Measurements from ENCODE around the gene SLC35D3.
"Not testable (repeated sequence)": the region's sequence is repeated elsewhere in the genome, so short reads cannot be mapped to it uniquely, and the experiment has no call there.

SLC35D3 gene, protein sequence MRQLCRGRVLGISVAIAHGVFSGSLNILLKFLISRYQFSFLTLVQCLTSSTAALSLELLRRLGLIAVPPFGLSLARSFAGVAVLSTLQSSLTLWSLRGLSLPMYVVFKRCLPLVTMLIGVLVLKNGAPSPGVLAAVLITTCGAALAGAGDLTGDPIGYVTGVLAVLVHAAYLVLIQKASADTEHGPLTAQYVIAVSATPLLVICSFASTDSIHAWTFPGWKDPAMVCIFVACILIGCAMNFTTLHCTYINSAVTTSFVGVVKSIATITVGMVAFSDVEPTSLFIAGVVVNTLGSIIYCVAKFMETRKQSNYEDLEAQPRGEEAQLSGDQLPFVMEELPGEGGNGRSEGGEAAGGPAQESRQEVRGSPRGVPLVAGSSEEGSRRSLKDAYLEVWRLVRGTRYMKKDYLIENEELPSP

DNA sequence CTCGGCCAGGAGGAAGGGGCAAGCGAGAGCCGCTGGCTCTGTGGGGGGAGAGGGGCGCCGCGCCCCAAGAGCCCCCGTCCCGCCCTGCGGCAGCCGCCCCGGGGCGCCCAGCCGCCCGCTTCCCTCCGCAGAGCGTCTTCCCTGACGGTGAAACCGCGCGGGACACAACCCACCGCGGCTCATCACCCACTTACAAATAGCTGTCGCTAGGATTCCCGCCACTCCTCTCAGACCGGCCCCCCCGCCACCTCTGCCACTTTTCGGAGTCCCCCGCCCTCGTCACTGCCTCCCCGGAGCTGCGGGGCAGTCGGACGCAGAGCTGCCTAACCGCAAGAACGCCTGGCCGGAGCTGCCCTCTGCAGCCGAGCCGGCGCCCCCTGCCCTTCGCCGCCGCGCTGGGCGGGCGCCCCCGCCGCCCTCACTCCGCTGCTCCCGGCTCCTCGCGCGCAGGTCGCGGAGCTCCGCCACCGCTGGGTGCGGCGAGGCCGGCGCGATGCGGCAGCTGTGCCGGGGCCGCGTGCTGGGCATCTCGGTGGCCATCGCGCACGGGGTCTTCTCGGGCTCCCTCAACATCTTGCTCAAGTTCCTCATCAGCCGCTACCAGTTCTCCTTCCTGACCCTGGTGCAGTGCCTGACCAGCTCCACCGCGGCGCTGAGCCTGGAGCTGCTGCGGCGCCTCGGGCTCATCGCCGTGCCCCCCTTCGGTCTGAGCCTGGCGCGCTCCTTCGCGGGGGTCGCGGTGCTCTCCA, at the start of gene SLC35D3:
SLC35D3 (plus strand) TSS at position 366 of the 749 bp plus-strand sequence; CDS start at position 494, 128 bp downstream.
- peak; percentile 11 for DNase-seq (ENCODE audit: low spot score)

DNA sequence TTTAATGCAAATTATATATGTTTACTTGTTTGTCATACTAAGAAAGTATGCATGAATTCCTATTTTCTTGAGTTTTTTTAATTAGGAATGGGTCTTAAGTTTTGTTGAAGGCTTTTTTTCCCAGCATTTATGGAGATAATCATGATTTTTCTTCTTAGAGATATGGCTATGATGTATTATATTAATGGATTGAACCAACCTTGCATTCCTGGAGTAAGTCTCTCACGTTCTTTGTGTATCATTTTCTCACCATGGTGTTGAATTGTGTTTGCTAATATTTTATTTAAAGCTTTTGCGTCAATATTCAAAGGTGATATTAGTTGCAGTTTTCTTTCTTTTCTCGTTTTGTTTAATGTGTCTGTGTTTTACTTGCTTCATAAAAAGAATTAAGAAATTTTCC, 48.4 kb upstream of the SLC35D3 start:
- no peak for DNase-seq (ENCODE audit: low spot score)

DNA sequence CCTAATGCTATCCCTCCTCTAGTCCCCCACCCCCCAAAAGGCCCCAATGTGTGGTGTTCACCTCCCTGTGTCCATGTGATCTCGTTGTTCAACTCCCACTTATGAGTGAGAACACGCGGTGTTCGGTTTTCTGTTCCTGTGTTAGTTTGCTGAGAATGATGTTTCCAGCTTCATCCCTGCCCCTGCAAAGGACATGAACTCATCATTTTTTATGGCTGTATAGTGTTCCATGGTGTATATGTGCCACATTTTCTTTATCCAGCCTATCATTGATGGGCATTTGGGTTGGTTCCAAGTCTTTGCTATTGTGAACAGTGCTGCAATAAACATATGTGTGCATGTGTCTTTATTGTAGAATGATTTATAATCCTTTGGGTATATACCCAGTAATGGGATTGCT, 45.6 kb upstream of the SLC35D3 start:
- DNase-seq (ENCODE audit: low spot score), result not testable (repeated sequence)

DNA sequence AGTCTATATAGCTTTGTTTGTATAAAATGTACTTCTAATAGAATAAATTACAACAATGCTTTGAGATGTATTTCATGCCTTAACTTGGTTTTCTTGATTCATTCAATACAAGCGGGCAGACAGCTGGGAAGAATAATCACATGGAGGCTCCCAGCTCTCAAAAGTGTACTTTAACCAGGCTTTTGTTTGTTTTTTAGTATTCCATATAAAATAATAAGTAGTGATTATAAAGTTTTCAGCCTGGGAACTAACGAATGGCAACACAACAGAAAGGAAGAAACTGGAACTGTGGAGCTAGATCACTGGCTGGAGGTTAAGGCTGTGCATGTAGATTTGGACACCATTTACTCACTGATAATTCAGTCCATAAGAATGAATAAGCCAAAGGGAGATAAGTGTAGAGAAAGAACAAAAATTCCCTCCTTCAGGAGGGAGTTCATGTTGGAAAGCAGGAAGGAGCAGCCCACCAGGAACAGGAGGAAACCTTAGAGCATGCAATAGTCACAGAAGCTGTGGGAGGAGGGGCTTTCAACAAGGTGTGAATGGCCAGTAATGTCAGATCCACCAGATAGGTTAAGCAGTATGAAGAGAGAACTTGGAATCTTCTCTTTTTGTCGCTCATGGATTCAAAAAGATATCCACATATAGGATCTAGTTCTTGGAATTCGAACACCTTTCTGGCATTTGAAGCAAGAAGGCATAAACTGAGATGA, 41.2 kb upstream of the SLC35D3 start:
- DNase-seq (ENCODE audit: low spot score), result no peak

DNA sequence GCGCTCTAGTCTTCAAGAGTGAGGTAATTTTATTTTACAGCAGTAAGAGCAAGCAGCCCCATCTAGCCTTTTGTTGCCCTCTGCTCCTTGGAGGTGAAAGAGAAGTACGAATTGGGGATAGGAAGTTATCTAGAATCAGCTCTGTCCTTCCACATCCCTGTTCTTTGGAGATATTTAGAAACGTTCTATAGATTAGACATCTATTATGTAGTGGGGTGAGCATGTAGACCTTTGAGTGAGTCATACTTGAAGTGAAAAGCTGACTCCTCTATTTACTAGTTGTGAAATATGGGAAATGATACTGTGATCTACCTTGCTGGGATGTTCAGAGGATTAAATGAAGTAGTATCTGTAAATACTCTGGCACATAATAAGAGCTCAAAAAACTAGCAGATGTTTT, 36.0 kb upstream of the SLC35D3 start:
- no peak for DNase-seq (ENCODE audit: low spot score)

DNA sequence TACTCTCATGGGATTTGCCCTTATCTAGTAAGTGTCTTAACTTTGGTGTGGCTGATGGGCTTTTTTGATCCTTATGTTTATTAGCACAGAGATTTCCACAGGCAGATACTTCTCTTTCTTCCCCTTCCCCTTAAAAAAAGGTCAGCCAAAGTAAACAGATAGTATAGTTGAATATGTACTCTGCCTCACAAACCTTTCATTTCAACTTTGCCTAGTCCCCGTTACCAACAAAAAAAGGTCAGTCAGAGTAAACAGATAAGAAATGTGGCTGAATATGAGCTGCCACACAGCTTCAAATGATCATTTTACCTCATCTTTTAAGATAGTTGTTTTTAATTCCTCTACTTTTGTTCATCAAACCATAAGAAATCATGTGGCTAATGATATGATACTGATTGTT, 34.1 kb upstream of the SLC35D3 start:
- no peak for DNase-seq (ENCODE audit: low spot score)

DNA sequence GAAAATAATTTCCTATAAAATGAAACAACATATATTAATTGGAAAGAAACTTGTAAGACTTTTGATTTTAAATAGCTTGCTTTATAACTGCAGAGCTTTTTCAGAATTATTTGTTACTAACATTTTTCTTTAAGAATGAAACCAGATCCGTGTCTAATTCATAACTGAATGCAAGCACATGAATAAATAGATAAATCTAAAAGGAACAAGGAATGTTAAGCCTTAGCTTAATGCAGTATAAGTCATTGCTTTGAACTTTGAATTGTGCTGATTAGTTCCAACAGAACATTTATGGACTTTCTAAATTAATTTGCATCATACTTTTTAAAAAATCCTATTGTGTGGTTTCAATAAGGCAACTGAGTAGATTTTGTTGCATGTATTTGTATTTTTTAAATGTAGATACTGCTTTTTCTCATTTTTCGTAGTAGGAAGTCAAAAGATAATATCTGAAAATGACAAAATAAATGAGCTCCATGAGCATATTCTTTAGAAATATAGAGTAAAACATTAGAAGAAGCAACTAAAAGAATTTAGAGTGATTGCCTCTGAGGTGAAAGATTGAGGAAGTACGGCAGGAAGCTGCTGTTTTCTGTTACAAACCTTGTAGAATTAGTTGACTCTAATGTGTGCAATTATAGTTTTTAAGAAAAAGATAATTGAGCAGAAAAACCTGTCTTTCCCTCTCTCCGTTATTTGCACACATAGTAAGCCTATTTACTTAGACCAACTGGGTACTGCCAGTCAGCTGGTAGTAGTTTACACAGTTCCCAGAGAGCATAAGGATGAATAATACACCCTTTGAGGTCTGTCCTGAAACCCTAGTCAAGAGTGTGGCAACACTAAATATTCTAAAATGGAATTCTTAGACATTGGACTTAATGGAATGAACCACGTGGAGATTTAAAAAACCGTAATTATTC, 32.6 kb upstream of the SLC35D3 start:
- DNase-seq (ENCODE audit: low spot score), result no peak

DNA sequence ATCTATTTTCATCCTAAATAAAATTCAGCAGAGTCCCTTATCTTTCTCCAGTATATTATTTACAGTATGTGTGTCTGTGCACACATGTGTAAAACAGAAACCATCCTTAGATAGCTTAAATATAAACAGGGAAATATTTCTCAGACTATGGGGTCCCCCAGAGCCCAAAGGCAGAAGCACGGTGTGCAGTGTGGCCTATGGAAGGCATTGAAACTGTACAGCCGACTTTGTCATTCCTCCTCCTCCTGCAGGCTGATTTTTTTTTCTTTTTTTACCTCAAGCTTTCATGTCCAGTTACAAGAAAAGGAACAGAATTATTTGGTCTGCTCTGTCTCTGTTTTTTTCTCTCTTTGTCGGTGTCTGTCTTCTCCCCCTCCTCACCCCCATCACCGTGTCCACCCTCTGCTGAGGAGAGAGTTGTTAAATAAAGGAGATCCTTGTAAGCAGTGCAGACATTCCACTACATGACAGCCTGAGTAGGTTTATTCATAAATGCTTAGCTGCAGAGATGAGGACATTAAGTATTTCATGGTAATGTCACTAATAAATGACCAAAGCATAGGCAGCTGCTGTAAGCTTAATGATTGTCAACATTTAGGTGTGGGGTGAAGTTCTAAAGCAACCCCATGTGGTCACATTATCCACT, 31.8 kb upstream of the SLC35D3 start:
- DNase-seq (ENCODE audit: low spot score), result no peak

DNA sequence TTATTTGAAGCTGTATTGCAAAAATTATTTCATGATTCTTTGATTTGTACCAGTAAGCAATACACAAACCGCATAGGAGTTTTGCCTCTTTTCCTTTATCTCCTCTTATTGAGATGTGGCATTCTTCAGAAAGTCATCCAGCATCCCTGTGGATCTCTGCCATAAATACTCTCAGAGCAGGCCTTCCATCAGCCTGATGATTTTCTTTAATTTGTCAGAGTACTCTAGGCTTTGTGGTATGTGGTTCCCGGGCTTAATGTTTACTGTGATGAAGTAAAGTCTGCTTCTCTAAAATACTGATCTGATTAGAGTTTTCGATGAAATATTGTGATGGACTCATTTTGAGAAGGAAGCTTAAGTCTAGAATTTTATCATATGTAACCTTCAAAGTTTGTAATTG, 31.1 kb upstream of the SLC35D3 start:
- DNase-seq (ENCODE audit: low spot score), result no peak

DNA sequence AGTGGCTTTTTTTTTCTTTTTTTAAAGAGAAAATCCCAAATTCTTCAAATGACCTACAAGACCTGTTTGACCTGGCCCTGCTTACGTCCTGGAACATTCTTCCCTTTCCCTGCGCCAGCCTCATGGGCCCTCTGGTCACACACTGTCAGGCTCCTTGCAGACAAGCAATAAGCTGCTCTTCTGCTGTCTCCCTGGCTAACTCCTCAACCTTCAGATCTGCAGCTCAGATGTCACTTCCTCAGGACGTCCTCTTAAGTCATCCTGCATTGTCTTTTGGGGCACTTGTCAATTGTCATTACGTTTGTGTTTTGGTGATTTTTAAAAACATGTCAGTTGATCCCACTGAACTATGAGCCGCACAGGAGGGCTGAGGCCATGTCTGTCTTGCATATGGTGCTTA, 28.9 kb upstream of the SLC35D3 start:
- no peak for DNase-seq (ENCODE audit: low spot score)

DNA sequence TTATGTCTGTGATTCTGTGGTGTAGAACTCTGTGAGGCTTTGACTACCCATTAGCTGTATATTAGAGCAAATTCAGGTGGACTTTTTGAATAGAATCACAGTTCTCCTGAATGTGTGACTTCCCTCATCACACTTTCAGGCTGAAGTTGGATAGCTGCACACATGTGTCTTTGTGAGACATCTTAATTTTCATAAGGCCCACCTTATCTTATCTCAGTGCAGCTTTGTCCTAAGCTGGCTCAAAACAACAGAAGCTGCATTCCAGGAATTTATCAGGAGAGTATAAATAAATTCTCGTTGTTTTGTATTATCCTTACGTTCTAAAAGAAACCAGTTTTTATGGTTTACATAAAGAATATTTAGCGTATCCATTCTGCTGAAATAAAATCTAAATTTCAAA, 26.2 kb upstream of the SLC35D3 start:
- no peak for DNase-seq (ENCODE audit: low spot score)

DNA sequence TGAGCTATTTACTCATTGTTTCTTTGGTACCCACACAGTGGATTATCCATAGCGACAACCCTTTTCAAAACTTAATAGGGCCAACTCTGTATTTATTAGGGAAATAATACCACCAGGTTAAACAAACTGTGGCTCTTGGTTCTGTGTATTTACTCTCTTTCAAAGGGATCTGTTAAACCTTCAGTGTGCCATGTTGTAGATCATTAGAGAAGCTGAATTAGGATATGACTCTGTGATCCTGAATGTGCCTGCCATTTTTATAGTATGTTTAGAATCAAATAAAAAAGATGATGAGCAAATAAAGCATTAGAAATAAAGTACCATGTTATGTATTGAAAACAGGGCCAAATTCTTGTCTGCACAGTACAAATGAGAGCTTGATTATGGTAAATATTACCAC, 25.0 kb upstream of the SLC35D3 start:
- no peak for DNase-seq (ENCODE audit: low spot score)

DNA sequence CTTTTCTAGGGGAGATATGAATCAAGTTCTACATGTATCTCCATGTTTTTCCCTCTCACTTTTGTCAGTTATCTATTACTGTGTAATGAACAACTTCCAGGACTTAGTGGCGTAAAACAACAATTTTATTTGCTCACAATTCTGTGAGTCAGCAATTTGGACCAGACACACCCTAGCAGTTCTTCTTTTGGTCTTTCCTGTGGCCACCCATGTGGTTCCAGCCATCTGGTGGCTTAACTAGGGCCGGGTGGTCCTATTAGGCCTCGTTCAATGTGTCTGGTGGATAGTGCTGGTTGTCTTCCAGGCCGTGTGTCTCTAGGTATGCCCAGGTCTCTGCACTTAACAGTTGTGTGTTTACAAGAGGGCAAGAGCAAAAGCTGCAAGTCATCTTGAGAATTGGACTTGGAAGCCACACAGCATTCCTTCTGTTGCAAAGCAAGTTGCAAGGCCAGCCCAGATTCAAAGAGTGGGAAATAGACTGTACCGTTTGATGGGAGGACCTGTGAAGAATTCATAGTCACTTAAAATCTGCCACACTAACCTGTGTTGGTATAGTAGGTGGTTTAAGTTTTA, 20.8 kb upstream of the SLC35D3 start:
- DNase-seq (ENCODE audit: low spot score), result no peak

DNA sequence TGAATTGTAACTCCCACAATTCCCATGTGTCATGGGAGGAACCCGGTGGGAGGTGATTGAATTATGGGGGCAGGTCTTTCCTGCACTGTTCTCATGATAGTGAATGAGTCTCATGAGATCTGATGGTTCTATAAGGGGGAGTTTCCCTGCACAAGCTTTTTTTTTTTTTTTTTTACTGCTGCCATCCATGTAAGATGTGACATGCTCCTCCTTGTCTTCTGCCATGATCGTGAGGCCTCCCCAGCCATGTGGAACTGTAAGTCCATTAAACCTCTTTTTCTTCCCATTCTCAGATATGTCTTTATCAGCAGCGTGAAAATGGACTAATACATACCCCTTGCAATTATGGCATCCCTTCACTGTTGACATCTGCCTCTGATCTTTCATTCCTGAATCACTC, 17.6 kb upstream of the SLC35D3 start:
- DNase-seq (ENCODE audit: low spot score), result not testable (repeated sequence)

DNA sequence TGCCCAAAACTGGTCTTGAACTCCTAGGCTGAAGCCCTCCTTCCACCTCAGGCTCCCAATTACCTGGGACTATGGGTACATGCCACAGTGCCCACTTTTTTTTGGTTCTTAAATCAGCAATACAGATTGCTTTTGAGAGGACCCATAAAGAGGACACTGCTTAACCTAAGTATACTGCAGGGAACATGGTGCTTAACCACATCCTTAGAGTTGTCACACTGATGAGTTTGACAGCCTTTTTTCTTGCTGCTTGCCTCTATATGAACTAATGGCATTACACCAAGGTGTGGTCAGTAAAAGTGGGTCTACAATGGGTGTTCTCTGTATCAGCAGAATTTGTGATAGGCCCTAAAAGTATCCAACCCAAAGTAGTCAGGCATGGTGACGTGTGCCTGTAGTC, 7.2 kb upstream of the SLC35D3 start:
- no peak for DNase-seq (ENCODE audit: low spot score)

DNA sequence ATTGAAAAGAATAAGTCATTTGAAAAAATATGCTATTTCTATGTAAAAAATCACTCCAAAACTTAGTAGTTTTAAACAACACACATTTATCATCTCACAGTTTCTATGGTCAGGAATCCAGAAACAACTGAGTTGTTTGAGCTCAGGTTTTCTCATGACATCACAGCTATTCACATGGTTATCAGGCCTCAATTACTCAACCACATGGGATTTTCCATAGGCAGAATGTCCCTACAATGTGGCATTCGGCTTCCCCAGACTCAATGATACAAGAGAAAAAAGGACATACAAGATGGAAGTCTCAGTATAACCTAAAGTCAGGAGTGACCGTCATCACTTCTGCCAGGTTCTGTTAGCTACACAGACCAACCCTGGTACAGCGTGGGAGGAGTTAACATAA, 3.4 kb upstream of the SLC35D3 start:
- no peak for DNase-seq (ENCODE audit: low spot score)

DNA sequence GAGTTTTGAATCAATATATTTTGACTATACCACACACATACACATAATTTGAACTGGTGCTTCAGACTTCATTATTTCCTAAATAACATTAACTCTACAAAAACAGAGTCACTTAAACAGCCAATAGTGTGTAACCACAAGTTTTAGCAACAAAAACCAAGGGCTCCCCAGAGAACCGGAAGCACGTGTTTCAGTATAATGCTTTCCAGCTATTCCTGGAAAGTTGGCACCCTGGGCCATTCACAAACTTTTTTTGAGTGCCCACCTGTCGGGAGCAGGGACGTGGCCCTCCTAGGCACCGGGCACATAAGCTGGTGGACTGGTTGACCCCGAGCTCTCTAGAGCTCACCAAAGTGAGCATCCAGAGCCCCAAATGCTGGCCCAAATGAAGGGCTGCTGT, 1.9 kb upstream of the SLC35D3 start:
- DNase-seq (ENCODE audit: low spot score), result no peak

DNA sequence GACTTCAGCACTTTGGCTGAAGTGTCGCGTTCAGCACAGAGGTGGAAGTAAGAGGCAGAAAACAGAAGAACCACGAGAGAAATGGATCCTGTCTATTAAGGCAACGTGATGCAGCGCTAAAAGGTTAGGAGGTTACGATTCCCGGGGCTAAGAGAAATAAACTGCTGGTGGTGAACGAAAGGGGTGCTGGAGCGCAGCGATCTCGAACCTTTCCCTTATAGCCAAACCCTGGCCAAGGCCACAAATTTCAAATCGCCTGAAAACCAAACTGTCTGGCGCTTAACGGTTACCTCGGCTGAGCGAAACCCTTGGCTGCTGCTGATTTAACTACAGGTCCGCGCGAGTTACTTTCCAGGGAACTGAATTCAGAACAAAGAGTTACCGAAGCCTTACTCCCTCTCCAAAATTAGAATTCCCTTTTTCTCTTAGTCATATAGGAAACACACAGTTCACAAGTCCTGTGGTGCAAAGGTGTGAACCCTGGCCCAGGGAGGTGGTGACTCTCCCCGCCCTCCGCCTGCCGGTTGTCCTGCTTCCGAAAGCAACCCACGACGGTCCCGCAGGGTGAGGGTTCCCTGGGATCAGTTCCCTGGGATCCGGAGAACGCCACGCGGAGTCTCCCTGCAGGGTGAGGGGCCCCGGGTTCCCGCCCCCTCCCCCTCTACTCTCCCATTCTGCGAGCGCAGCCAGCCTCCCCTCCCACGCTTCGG, 1.3 kb upstream of the SLC35D3 start:
- peak; percentile 4 for DNase-seq (ENCODE audit: low spot score)

DNA sequence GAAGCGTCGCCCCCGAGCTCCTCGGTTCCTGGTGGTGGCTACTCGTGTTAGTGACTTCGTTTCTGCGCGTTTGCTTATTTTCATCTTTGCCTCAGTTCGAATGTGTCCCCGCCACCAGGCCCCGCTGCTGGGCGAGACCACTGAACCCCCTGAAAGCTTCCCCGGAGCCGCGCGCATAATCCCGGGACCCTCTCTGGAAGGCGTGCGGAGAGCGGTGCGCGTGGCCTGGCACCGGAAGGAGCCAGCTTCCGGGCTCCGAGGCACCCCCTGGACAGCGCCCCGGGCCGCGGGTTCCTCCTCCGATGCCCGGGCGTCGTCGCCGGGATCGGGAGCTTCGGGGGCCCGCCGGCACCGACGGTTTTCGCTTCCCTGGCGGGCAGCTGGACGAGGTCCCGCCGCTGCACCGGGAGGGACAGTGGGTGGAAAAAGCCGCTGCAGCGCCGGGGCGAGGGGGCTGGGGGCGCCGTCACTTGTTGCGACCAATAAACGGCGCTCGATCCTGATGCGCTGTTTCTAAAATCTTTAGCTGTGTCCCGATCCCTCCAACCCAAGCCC, 643 bp upstream of the SLC35D3 start:
- peak; percentile 9 for DNase-seq (ENCODE audit: low spot score)

DNA sequence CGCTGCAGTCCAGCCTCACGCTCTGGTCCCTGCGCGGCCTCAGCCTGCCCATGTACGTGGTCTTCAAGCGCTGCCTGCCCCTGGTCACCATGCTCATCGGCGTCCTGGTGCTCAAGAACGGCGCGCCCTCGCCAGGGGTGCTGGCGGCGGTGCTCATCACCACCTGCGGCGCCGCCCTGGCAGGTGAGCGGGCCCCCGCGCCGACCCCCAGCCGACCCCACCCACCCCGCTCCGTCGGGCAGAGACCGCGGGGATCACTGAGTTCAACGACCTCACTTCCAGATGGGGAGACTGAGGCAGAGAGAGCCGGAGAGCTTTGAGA, 545 bp downstream of the SLC35D3 start:
- DNase-seq (ENCODE audit: low spot score), result no peak

Data from kidney tubule cell (primary cell).